Caco-2 (cell line): ENCODE data around the gene PIAS3. TPM values are rescaled to one million over a fixed set of nuclear protein-coding genes. Genes with fewer than 3 reads are reported as not detected.
A peak's percentile ranks its signal among the peaks of the same experiment; 100 is the strongest.

ENCODE experiments used
- BruUV-seq: library from RNA; stranded (reverse); fragments of 400-500 nt; replicated peaks from 2 replicates; lab custom pipeline; 2021; lab: Mats Ljungman, UMichigan
- CTCF ChIA-PET: fragments of 300-600 bp; sonication (Branson Sonifier 250); formaldehyde crosslinking; loops from one replicate; lab custom pipeline; 2022; ENCODE audit warnings: antibody characterized with exemption; lab: Charles Lee
- POLR2A ChIA-PET: fragments of 300-600 bp; sonication (Branson Sonifier 250); formaldehyde crosslinking; loops from one replicate; lab custom pipeline; 2022; ENCODE audit warnings: antibody characterized with exemption; lab: Charles Lee
- DNase-seq, 2 experiments: peaks; one replicate each; pipeline versions ENCODE4 v3.0.0 to v3.0.0-alpha.2; 2020 to 2022
- H3K27me3 ChIP-seq: replicated peaks from 2 replicates; pipeline ENCODE4 v1.6.0; 2011; ENCODE audit warnings: low read length; ENCODE audit not compliant: control insufficient read depth, insufficient read depth
- H3K36me3 ChIP-seq: 2 replicates; pipeline ENCODE4 v1.5.1; 2011; ENCODE audit warnings: low read length; ENCODE audit not compliant: control insufficient read depth, insufficient read depth
- H3K4me1 ChIP-seq: fragments of 250-450 bp; sonication (Bioruptor Pico); 2 replicates; pipeline ENCODE4 v1.5.1; 2020; ENCODE audit warnings: mild to moderate bottlenecking
- H3K4me3 ChIP-seq: 2 replicates; pipeline ENCODE4 v1.5.1; 2011; ENCODE audit warnings: low read depth, mild to moderate bottlenecking, control low read depth, low read length
- H3K9me3 ChIP-seq: fragments of 250-450 bp; sonication (Bioruptor Pico); 2 replicates; pipeline ENCODE4 v1.5.1; 2020; ENCODE audit warnings: mild to moderate bottlenecking, moderate library complexity
- H3K27ac Mint-ChIP-seq: one replicate; pipeline ENCODE4 v1.8.0; 2022; ENCODE audit warnings: mixed read lengths; ENCODE audit not compliant: unreplicated experiment
- H3K27me3 Mint-ChIP-seq: one replicate; pipeline ENCODE4 v1.8.0; 2022; ENCODE audit warnings: mixed read lengths; ENCODE audit not compliant: insufficient read depth, unreplicated experiment
- H3K36me3 Mint-ChIP-seq: one replicate; pipeline ENCODE4 v1.8.0; 2022; ENCODE audit warnings: mild to moderate bottlenecking, mixed read lengths; ENCODE audit not compliant: insufficient read depth, unreplicated experiment
- H3K4me1 Mint-ChIP-seq: one replicate; pipeline ENCODE4 v1.8.0; 2022; ENCODE audit warnings: low read depth, mixed read lengths; ENCODE audit not compliant: unreplicated experiment
- H3K4me3 Mint-ChIP-seq: one replicate; pipeline ENCODE4 v1.8.0; 2022; ENCODE audit warnings: mild to moderate bottlenecking, moderate library complexity, mixed read lengths; ENCODE audit not compliant: unreplicated experiment
- H3K9me3 Mint-ChIP-seq: one replicate; pipeline ENCODE4 v1.8.0; 2022; ENCODE audit warnings: mixed read lengths; ENCODE audit not compliant: unreplicated experiment
- intact Hi-C: fragments of 100-400 bp; cut with micrococcal nuclease; formaldehyde crosslinking; loops from one replicate; pipeline ENCODE4 v1.10.0; 2022; ENCODE audit not compliant: unreplicated experiment
- total RNA-seq: library from RNA; stranded (reverse); gene quantifications from 2 replicates; pipeline ENCODE4 v1.2.3, GENCODE V29; 2022
- TF ChIP-seq, protein P1 (sequence below), 2 experiments: fragments of 200-600 bp in 1 of 2; IDR thresholded peaks; 1 replicate in 1 of 2; 2 replicates in 1 of 2; pipeline versions ENCODE4 v1.5.1 to v1.8.0; 2011 to 2022; ENCODE audit warnings: antibody characterized with exemption in 1 of 2, control low read depth in 1 of 2, inconsistent platforms in 1 of 2, low read depth in 1 of 2, low read length in 1 of 2, mild to moderate bottlenecking in 1 of 2, moderate library complexity in 1 of 2; ENCODE audit not compliant: insufficient read depth in 1 of 2, severe bottlenecking in 1 of 2, unreplicated experiment in 1 of 2

The PIAS3 gene
- total RNA-seq, 1 experiment from 2014 or later = 22.0 TPM

DNA sequence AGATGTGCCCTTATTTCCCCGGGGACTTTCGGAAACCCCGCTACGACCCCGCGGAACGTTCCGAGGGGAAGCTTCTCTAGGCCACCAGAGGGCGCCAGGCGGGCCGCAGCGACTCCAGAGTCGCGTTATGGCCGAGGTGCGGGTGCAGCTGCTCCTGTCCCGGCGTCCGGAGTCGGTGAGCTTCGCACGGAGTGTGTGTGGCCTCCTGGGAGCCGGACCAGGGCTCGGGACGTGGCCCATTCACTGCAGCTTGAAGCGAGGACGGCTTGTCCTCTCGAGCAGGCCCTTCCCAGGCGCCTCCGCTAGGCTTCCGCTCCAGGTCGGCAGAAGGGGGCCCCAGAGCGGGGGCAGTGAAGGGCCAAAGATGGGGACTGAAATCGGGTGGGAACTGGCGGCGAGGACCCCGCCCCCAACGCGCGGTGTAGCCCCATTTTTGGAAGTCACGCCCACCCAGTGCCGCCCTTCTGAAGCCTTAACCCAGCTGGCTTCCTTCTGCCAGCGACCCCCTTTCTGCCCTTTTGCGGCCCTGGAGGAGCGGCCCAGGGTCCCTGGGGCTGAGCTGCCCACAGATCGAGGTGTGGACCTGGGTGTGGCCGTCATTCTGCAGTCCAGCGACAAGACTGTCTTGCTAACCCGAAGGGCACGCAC, 13.2 kb downstream of the PIAS3 start, which contains the start of gene NUDT17:
Gene NUDT17 (plus strand): TSS at position 117 of the 648 bp plus-strand sequence. CDS start 11 bp downstream, at position 128.
- peak; percentile 81 to 84 for DNase-seq
- no peaks in the 10 kb centered on the region for H3K27me3 Mint-ChIP-seq
- Histone ChIP-seq H3K4me1 (peaks cover 7% of the 10 kb centered on the region), H3K36me3 (peaks cover 4% of the 10 kb centered on the region), H3K9me3 (no peaks in the 10 kb centered on the region), H3K4me3 (peak within 1 kb of the TSS; percentile 61), H3K27me3 (no peaks in the 10 kb centered on the region)
- H3K9me3 Mint-ChIP-seq = no peaks in the 10 kb centered on the region
- H3K36me3 Mint-ChIP-seq = peaks cover 27% of the 10 kb centered on the region
- intact Hi-C loops = loop anchor here (1.0 to 2.0 kb wide), 3 partner anchors 13 to 167 kb away; partner anchors contain the start of gene ITGA10
- ChIA-PET POLR2A (interaction anchor here (0.6 to 4.0 kb wide), 3 partner anchors 14 to 82 kb away, joined by 3 to 30 read pairs (median 4); partner anchors contain the start of genes PIAS3 and RBM8A), CTCF (interaction anchor here (0.6 to 6.5 kb wide), 27 partner anchors 12 to 260 kb away, joined by 3 to 136 read pairs (median 4); partner anchors contain the start of genes ANKRD34A, ANKRD35, ITGA10 and LIX1L)
- no TSS peak for BruUV-seq
- H3K27ac Mint-ChIP-seq = no peak within 1 kb of the TSS
- TF ChIP-seq, protein P1, sequence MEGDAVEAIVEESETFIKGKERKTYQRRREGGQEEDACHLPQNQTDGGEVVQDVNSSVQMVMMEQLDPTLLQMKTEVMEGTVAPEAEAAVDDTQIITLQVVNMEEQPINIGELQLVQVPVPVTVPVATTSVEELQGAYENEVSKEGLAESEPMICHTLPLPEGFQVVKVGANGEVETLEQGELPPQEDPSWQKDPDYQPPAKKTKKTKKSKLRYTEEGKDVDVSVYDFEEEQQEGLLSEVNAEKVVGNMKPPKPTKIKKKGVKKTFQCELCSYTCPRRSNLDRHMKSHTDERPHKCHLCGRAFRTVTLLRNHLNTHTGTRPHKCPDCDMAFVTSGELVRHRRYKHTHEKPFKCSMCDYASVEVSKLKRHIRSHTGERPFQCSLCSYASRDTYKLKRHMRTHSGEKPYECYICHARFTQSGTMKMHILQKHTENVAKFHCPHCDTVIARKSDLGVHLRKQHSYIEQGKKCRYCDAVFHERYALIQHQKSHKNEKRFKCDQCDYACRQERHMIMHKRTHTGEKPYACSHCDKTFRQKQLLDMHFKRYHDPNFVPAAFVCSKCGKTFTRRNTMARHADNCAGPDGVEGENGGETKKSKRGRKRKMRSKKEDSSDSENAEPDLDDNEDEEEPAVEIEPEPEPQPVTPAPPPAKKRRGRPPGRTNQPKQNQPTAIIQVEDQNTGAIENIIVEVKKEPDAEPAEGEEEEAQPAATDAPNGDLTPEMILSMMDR (IDR thresholded peaks at IDR 0.05; ENCODE audit: insufficient read depth in 1 of 2, low read depth in 1 of 2, low read length in 1 of 2, severe bottlenecking in 1 of 2, unreplicated experiment in 1 of 2) = peak; percentile 91 to 96
- no peaks in the 10 kb centered on the region for H3K4me1 Mint-ChIP-seq
- no peak within 1 kb of the TSS for H3K4me3 Mint-ChIP-seq

DNA sequence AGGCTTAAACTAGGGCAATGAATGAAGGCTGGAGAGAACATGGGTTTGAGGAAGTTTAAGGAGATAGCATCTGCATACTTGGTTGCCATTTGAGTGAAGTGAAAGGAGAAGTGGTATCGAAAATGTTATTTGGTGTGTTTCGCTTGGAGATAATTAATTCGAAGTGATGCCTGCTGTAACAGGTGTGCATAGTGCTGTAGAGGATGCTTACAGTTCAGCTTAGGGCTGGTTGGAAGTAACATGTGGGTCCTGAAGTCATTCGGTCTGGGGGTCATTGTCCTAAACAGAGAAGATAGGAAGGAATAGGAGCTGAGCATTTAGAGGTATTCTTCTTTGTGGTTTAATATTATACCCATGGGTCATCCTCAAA, 13.8 kb downstream of the PIAS3 start:
- CTCF ChIA-PET = interaction anchor here (0.6 to 6.5 kb wide), 22 partner anchors 12 to 260 kb away, joined by 3 to 136 read pairs (median 4); partner anchors contain the start of genes ANKRD34A, ANKRD35, ITGA10 and PDZK1
- Mint-ChIP-seq H3K9me3 (no peaks in the 10 kb centered on the region), H3K4me3 (no peak overlapping the region), H3K4me1 (no peaks in the 10 kb centered on the region), H3K36me3 (peaks cover 29% of the 10 kb centered on the region), H3K27ac (no peak overlapping the region), H3K27me3 (no peaks in the 10 kb centered on the region)
- H3K4me1 ChIP-seq = peaks cover 7% of the 10 kb centered on the region
- H3K9me3 ChIP-seq = no peaks in the 10 kb centered on the region
- no peak for DNase-seq
- H3K27me3 ChIP-seq = no peaks in the 10 kb centered on the region
- intact Hi-C loops = loop anchor here (1.0 to 2.0 kb wide), 3 partner anchors 13 to 168 kb away; partner anchors contain the start of gene ITGA10
- H3K4me3 ChIP-seq = peak overlapping the region; percentile 61
- TF ChIP-seq, protein P1 (IDR thresholded peaks at IDR 0.05; ENCODE audit: insufficient read depth in 1 of 2, low read depth in 1 of 2, low read length in 1 of 2, severe bottlenecking in 1 of 2, unreplicated experiment in 1 of 2) = no peak
- no TSS peak for BruUV-seq
- POLR2A ChIA-PET = interaction anchor here (1.5 to 4.0 kb wide), 2 partner anchors 14 to 82 kb away, joined by 3 to 30 read pairs; partner anchors contain the start of genes PIAS3 and RBM8A
- H3K36me3 ChIP-seq = peaks cover 1% of the 10 kb centered on the region

DNA sequence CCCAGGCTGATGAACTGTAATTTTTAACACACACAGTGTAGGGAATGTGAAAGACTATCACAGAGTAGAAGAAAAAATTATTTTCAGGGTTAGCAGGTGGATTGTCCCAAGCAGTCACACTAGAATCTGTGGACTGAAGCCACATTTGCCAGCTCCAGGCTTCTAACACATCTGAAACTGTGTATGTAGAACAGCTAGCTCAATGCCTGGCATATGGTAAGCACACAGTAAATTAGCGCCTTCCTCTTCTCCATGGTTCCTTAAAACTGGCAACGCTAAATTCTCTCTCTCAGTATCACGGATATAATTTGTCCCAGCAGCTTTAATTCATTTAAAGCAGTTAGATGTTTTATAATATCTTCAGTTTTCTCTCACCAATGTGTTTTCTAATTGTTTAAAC, 15.8 kb downstream of the PIAS3 start:
- intact Hi-C loops = no loop called here
- H3K4me3 ChIP-seq = no peak overlapping the region
- TF ChIP-seq, protein P1 (IDR thresholded peaks at IDR 0.05; ENCODE audit: insufficient read depth in 1 of 2, low read depth in 1 of 2, low read length in 1 of 2, severe bottlenecking in 1 of 2, unreplicated experiment in 1 of 2) = no peak
- Mint-ChIP-seq H3K27ac (no peak overlapping the region), H3K27me3 (no peaks in the 10 kb centered on the region), H3K4me3 (no peak overlapping the region), H3K9me3 (no peaks in the 10 kb centered on the region), H3K36me3 (peaks cover 47% of the 10 kb centered on the region), H3K4me1 (no peaks in the 10 kb centered on the region)
- H3K4me1 ChIP-seq = peaks cover 7% of the 10 kb centered on the region
- DNase-seq = no peak
- CTCF ChIA-PET = no interaction called here
- H3K27me3 ChIP-seq = no peaks in the 10 kb centered on the region
- H3K36me3 ChIP-seq = peaks cover 1% of the 10 kb centered on the region; the same call in 1 of the 2 replicates
- H3K9me3 ChIP-seq = no peaks in the 10 kb centered on the region
- BruUV-seq = no TSS peak
- POLR2A ChIA-PET = no interaction called here
